NCI-H1048 (cell line): ENCODE results near the gene PLA2G4F.

Experiments used
- DNase-seq: peaks from one replicate; lab custom pipeline; 2025; lab: John Stamatoyannopoulos, UW

The PLA2G4F gene

DNA sequence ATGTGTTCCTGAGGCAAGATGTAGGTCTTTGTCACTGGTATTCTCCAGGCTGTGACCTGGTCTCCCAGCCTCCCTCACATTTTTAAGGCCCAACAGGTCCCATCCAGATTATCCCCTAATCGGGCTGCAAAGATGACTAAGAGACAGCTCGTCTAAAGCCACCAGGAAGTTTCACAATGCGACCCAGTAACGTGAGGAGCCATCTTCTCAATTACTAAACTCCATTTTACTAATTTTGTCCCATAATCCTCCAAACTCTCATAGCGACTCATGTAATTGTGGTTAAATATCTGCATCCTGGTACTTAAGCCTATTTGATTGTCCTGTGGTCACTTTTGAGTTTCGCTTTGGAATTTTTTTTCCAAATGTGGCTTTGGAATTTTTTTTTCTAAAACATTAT, 8.7 kb upstream of the PLA2G4F start:
- no peak for DNase-seq

DNA sequence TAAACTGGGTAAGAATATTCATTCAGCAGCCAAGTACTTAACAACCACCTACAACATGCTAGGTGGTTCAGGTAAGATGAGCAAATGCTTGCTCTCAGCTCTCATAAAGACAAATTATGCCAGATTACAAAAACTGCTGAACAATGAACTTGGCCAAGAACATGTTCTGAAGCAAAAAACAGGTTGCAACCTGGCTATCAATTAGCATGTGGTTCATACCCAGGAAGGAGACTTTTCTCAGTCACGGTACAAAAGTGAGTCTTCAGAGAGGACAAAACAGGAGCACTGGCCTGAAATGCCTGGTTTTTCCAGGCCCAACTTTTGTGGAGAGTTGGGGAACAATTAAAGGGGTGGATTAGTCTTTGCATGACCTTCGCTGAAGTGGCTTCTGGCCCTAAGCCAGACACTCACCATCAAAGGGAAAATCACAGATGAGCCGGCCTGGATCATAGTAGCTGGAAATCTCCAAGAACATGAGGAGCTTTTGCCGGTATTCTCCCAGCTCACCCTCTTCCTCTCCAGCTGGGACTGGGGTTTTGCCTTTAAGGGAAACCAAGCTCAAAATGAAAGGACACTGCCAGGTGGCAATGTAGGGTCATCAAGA, 7.6 kb upstream of the PLA2G4F start:
- no peak for DNase-seq

DNA sequence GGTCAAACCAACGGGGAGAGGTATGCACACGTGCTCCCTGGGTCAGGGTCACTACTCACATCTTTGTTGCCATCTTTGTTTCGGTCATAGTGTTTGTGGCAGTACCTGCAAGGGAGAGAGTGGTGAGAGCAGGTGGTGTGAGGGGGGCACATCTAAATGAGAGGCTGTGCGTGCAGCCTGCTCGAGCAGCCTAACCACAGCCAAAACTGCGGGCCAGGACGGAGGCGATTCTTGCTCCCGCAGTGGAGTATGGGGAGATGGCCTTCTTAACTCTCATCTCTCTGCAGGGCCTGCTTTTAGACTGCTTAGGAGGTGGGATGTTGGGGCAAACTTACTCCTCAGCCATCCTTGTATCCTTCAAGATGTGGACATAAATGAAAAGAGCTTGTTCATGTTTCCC, 6.9 kb upstream of the PLA2G4F start:
- DNase-seq, result no peak

DNA sequence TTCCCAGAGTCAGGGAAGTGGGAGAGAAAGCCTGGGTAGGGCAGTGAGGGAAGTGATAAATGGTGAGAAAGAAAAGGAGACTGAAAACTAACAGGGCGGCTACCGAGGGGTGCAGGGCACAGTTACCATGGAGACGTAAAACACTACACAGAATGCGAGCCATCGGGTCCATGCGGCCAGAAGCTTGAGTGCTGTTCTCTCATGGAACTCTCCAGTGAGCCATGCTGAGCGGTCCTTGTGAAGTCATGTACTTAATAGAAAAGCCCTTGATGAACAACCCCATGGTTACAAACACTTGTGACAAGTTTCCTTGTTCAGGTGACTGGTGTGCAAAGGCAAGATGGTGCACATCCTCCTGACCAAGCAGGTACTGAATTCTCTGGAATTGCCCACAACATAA, 3.7 kb upstream of the PLA2G4F start:
- no peak for DNase-seq

DNA sequence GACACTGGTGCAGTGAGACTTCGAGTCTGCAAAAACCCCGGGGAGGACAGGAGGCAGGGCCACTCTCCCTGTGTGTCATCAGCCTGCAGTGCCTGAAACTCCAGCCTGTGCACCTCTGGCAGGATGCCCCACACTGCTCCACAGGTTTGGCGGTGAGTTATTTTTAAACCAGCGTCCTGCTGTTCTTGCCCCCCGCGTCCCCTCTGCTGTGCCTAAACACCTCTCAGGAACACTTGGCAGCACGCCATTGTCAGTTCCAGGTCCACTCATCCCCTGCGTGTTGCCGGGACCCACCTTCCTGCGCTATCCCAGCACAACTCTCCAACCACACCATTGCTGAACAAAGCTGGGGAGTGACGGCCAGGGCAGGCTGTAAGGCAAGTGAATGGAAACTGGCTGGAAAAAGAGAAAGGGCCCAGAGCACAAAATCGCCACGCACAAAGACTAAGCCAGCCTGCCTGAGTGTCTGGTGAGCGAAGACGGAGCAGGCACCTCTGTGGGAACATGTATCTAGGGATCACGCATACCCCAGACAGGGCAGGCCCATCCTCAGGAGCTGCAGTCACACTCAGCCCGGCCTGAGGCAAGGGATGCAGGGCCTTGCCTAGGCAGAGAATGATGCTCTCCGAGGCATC, 3.1 kb upstream of the PLA2G4F start:
- DNase-seq, result no peak

DNA sequence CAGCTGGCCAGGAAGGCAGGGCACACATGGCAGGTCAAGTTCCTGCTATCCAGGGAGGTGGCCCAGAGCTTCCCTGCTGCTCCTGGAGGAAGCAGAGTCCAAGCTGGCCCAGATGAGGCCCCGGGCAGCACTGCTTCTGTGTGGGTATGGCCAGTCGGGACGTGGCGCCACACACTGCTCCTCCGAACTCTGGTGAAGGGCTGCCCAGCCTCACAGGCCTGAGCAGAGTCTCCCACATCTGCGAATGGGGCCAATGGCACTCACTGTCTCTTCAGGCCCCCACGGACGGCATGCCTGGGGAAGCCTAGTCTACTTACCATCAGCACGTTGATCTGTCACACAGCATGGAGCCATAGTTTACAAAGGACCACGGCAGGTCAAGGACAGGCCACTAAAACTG, 2.5 kb upstream of the PLA2G4F start:
- DNase-seq, result no peak

DNA sequence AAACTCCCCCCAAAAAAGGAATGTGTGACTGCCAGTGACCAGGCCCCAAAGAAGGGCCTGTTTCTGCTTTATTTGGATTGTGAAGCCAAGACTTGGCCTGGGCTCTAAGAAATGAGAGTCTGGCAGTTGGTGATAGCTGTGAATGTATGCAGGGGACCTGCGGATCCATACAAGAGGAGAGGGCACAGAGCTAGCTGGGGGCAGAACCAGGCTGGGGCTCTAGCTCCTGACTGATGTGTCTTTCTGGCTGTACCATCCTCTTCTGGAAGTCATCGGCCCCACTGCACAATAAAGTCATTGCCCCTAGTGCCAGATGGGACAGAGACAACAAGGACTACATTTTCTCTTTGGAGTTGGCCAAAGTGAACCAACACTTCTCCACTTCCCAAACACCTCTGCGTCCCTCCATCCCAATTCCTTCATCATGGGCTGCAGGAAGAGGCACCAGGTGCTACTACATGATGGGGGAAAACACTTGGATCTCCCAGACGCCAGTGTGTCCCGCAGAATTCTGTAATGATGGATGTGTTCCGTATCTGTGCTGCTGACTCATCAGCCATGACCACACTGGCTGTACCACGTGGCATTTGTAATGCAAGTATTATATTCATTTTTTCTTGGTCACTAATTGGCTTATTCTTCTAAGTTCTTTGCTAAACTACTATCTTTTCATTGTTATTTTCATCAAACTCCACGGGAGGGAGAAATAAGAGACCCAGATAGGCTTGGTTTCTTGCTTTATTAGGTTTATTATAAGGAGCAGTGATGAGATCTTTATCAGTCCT, 1.7 kb upstream of the PLA2G4F start:
- no peak for DNase-seq

DNA sequence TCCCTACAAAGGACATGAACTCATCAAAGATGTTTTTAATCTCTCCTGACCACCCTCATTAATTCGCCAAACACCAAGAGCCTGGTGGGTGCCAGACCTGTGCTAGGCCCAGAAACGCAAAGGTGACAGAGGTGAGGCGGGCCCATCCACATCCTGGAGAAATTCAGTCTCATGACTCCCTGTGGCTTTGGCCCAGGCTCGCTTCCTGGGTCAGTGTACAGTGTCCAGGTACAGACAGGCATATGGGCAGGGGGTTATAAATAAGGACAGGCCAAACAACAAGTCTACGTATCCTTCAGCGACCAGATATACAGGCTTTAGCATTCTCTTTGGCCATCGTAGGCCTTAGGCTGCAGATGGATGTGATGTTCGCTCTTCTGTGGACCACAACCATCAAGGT, 945 bp upstream of the PLA2G4F start:
- no peak for DNase-seq

DNA sequence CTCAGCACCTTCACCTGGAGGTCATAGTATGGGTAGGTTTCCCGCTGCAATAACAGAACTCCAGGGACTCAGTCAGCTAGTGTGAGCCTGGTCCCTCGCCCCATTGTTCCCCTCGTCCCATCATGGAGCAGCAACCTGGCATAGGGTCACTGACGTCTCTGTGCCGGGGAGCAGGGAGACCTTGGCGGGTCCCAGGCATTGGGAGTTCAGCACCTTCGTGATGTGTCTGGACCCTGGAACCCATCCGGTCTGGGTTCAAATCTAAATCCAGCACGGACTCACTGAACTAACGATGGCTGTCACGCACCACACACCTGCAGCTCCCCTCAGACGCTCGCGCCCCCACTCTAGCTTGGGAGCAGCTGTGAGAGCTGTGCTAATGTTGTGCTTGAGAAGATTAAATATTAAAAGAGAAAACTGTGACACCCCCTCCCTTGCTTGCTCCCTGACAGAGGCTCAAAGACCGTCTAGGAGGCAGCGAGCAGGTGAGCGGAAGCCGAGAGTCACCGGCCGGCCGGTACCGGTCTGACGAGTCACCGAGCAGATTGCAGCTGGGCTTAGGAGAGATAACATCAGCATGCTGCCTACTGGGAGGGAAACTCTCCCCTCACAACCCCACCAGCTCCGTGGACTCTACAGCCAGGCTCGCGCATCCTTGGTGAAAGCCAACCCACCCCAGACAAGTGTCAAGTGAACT, 742 bp downstream of the PLA2G4F start:
- DNase-seq, result no peak

DNA sequence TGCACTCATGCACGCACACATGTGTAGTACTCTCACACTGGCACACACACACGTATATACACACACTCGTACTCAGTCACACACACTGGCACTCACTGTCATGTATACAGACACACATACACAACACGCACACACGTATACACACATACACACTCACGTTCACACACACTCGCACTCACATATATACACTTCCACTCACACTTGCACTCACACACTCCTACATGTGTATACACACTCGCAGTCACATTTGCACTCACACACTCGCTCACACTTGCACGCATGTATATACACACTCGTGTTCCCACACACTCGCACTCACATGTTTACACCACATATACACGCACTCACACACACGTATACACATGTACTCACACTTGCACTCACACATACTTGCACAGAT, 1.5 kb downstream of the PLA2G4F start:
- DNase-seq, result no peak

DNA sequence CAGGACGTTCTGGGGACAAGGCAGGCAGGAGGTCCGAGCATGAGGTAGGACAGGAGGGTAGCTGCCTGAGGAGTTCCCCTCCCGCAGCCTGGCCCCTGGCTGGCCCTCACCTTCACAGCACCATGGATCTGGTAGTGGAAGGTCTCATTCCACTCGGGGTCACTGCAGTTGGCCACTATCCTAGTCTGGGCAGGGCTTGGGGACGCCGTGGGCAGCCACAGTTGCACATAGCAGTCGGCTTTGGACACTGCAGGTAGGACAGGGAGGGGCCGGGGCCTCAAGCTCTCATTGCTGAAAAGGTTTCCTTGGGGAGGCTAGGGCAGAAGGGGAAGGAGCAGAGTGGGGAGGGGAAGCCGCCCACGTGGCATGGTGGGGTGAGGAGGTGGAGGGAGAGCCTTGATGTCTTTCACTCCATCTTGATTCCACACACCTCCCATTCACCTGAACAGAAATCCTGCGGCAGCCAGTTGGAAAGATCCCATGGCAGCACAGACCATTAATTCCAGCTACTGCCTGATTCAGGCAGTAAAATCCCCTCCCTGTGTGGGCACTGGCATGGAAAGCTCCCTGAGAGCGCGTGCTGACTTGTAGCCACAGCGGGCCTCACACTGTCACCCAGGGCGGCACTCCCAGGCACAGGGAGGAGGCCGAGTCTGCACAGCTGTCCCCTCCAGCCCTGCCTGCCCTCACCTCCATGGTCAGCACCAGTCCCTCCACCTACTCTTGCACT, 2.1 kb downstream of the PLA2G4F start:
- no peak for DNase-seq

DNA sequence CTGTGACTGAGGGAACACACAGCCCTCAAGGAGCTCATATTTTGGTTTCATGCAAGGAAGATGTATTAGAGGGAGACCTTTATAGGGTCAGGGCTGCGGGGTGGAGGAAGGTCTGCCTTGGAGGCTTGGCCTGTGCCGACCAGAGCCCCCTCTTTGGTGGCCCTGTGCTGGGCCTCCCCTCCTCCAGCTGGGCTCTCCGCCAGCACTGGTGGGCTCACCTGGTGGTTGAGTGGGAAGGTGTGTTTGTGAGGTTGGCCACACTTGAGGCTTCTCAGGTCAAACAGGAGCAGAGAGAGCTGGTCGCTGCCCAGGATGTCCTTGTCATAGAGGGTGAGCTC, 2.6 kb downstream of the PLA2G4F start:
- no peak for DNase-seq

DNA sequence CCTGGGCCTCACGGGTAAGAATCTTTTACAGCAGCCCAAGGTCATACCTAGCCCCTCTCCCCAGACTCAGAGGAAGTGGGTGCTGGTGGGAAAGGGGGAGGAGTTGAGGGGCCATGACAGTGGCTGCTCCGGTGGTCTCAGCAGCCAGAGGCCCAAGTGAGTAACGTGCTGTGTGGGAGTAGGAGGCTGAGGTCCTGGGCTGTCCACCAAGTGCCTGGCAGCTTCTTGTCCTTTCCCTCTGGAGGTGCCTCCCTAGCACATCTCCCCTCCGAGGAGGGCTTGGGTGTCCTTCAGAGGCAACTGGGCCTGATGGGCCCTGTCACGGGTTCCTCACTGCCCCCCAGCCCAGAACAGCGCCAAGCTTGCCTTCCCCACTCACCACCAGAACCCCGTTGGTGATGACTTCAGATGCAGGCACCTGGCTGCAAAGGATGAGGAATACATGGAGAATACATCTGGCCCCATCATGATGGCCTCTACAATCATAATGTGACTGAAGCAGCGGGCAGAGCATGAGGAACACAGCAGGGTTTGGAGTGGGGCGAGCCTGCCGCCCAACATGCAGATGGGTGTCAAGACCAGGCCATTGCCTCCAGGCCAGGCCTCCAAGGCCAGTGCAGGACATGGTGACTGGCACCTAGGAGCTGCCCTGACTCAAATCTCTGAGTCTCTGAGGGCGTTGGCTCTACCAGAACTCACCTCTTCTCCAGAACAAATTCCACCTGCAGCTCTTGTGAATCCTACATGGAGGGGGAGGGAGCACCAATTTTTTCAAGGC, 3.3 kb downstream of the PLA2G4F start:
- no peak for DNase-seq

DNA sequence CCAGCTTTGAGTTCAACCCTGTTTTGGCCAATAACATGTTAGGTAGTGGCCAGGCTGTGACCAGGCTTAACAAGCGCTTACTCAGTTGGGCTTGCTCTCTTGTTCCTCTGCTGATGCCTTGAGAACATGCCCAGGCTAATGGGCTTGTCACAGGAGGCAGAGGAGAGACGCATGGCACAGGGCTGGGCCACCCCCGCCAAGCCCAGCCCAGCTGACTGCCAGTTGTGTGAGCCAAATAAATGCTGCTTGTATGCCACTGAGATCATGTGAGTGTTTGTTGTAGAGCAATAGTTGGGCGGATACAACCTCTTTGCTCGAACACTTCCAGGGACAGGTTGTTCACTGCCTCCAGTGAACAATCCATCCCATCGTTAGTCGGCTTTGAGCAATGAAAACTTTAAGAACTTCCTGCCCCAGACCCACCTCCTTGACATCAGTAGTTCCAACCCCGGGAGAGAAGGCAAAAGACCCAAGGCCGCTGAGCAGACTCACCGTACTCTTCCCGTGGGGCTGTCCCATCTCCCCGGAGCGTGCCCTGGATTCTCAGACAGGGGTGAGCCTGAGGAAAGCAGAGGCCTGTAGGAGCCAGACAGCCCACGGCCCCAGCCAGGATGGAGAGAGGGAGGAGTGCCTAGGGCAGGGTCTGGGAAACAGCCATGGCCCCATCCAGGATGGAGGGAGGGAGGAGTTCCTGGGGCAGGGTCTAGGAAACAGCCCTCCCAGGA, 4.1 kb downstream of the PLA2G4F start:
- DNase-seq, result no peak

DNA sequence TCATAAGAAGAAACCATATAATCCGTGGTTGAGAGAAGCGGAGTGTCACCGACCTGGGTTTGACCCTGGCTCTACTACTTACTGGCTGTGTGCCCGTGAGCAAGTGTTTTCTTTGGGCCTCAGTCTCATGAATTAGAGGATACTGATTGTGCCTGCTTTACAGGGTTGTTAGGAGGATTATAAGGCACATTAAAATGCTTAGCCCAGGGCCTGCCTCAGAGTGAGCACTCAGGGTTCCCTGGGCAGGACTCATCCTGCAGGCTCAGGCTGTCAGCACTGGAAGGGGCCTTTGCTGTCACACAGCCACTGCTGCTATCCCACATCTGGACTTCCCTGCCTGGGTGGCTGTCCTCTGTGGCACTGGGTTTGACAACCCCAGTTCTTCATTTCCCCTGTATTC, 4.7 kb downstream of the PLA2G4F start:
- DNase-seq, result no peak

DNA sequence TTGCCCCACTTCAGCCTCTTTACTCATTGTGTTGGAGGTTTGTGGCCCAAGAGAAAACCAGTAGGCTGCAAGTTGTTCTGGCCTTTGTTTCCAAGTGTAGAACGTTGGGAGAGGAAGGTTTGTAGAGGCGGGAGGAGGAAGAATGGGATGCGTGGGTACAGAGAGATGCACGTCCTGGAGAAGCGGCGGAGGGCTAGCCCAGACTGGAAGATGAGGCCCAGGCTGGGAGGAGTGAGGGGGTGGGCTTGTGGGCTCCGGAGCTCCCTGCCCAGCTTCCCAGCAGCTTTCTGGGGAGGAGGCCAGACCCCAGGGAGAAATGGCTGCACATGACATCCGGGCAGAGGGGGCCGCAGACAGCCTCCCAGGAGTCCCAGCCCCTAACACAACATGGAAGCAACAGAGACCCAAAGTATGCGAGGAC, 5.3 kb downstream of the PLA2G4F start:
- no peak for DNase-seq

DNA sequence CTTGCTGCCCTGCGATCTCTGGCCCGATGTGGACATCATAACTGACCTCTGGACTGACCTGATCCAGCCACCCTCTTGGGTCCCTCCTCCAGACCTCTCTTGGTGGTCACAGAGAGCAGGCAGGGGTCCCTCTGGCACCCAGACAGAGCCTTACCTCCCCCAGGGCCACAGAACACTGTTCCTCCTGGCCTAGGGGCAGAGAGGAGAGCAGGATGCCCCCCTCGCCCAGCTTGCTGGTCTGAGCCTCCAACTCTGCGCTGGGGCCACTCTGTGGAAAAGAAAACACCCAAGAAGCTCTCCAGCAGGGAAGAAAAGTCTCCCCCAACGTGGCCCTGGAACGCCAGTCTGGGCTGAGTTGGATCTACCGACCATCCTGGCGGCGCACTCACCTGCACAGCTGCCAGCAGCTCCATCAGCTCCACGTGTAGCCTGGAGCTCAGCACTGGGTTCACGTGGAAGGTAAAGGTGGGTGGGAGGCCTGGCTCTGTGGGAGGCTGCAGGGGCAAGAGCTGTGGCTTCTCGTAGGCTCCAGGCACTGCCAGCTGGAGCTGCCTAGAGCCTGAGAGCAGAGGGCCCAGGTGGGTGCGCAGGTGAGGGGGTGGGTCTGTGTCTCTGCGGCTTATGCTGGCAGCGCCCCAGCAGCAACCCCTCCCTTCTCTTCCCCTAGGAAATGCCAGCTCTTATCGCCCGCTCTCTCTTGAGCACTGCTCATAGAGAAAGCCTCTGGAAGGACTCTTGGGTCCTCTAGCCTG, 6.0 kb downstream of the PLA2G4F start:
- DNase-seq, result no peak

DNA sequence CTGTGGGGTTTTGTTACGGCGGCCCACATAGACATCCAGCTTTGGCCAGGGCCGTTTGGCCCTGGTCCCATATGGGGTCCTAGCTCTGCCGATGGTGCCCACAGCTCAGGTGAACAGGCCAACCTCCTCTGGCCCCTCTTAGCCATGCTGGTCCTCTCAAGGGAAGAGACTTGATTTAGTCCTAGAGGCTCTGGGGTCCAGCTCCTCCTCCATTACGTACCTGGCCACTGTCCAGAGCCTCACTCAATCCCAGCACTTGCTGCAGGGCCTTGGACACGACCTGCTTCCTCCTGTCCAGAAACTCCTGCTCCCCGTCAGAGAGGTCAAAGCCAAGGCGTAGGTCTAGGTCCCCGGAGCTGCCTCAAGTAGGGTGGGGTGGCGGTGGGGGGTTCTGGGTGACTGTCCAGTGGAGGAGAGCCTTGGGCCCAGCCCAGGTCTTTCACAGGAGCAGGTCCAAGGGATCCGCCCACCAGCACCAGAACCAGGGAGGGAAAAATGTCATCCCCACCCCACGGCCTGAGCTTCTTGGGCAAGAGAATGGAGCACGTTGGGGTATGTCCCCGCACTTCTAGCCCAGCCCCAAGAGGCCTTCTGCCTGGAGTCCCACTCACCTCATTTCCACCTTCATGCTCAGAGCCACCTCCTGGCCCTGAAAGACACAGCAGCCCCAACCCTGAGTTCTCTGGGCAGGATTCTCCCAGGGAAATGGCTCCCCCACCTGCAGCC, 6.8 kb downstream of the PLA2G4F start:
- no peak for DNase-seq

DNA sequence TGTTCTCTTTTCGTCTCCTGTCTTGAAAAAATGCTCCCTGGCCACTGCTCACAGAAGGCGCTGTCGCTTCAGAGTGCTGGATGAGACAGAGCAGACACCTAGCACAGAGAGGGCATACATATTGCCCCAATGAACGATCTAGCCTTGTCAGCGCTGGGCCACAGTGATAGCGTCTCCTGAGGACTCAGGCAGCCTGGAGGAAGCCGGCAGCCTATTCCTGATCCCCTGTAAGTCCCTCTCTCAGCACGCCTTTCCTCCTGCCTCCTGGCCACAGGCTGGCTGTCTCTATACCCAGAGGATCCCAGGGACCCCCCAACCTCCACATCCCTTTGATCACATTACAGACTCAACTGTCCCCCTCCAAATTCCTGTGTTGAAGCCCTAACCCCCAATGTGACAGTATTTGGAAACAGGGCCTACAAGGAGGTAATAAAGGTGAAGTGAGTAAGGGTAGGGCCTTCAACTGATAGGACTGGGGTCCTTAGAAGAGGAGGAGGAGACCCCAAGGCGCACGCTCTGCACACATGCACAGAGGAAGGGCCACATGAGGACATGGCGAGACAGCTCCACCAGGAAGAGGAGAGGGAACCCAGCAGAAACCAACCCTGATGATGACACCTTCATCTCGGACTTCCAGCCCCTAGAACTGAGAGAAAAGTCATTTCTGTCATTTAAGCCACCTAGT, 7.5 kb downstream of the PLA2G4F start:
- DNase-seq, result no peak
